HEK293 (cell line): ENCODE data around the gene TFB2M.

Source experiments
- CTCF ChIA-PET: fragments of 350-600 bp; formaldehyde crosslinking; extraction: SDS; loops from one replicate; lab custom pipeline; 2021; ENCODE audit warnings: antibody characterized with exemption; lab: Yijun Ruan, JAX
- POLR2A ChIA-PET: fragments of 300-600 bp; formaldehyde crosslinking; extraction: SDS; loops from one replicate; lab custom pipeline; 2020; ENCODE audit warnings: antibody characterized with exemption, inconsistent platforms; lab: Yijun Ruan, JAX
- H3K27ac ChIP-seq: fragments of 200-500 bp; sonication (Bioruptor generic); 2 replicates; pipeline ENCODE4 v1.5.1; 2014; ENCODE audit warnings: low read depth, low read length, control low read depth, inconsistent platforms; ENCODE audit errors: extremely low read depth
- H3K36me3 ChIP-seq, 2 experiments: fragments of 200-500 bp in 1 of 2; sonication (Bioruptor generic) in 1 of 2; 1 replicate in 1 of 2; 2 replicates in 1 of 2; pipeline ENCODE4 v1.5.1; 2014 to 2017; ENCODE audit warnings: inconsistent platforms in 2 of 2, low read length in 2 of 2; ENCODE audit not compliant: control insufficient read depth in 2 of 2, insufficient read depth in 1 of 2
- H3K4me1 ChIP-seq: fragments of 200-500 bp; sonication (Bioruptor generic); 2 replicates; pipeline ENCODE4 v1.5.1; 2014; ENCODE audit warnings: mild to moderate bottlenecking, low read length, inconsistent platforms; ENCODE audit not compliant: control insufficient read depth, insufficient read depth
- H3K4me3 ChIP-seq: 2 replicates; pipeline ENCODE4 v1.5.1; 2011; ENCODE audit warnings: low read depth, mild to moderate bottlenecking, control low read depth, low read length, moderate library complexity
- H3K9me3 ChIP-seq: fragments of 200-500 bp; sonication (Bioruptor generic); 2 replicates; pipeline ENCODE4 v1.5.1; 2014; ENCODE audit warnings: low read depth, low read length, inconsistent platforms; ENCODE audit not compliant: control insufficient read depth, insufficient read depth
- BCL11B ChIP-seq: fragments of 450-650 bp; formaldehyde crosslinking; IDR thresholded peaks from 2 replicates; pipeline ENCODE4 v1.5.1; 2016; ENCODE audit warnings: low read depth, missing biosample characterization, missing genetic modification characterization
- GLI2 ChIP-seq: fragments of 450-650 bp; formaldehyde crosslinking; IDR thresholded peaks from 2 replicates; pipeline ENCODE4; 2017; ENCODE audit warnings: missing biosample characterization, missing genetic modification characterization, low read depth, borderline replicate concordance
- HOXA7 ChIP-seq: sonication (generic); formaldehyde crosslinking; IDR thresholded peaks from 2 replicates; pipeline ENCODE4 v1.8.1; 2022; ENCODE audit warnings: missing genetic modification reagents, borderline replicate concordance
- RBAK ChIP-seq: fragments of 450-650 bp; formaldehyde crosslinking; IDR thresholded peaks from 2 replicates; pipeline ENCODE4 v1.5.1; 2016; ENCODE audit warnings: missing biosample characterization, missing genetic modification characterization
- TRIM28 ChIP-seq: IDR thresholded peaks from 2 replicates; pipeline ENCODE4 v1.6.1; 2011; ENCODE audit warnings: low read length, control low read depth, borderline replicate concordance
- ZBTB49 ChIP-seq: fragments of 450-650 bp; formaldehyde crosslinking; IDR thresholded peaks from 2 replicates; pipeline ENCODE4 v1.5.1; 2016; ENCODE audit warnings: missing biosample characterization, missing genetic modification characterization, low read depth
- ZFP37 ChIP-seq: fragments of 450-650 bp; formaldehyde crosslinking; IDR thresholded peaks from 2 replicates; pipeline ENCODE4 v1.5.1; 2016; ENCODE audit warnings: missing biosample characterization, missing genetic modification characterization
- ZFP41 ChIP-seq: fragments of 450-650 bp; formaldehyde crosslinking; IDR thresholded peaks from 2 replicates; pipeline ENCODE4 v1.5.1; 2016; ENCODE audit warnings: missing biosample characterization, missing genetic modification characterization, borderline replicate concordance
- ZIC2 ChIP-seq: fragments of 450-650 bp; formaldehyde crosslinking; IDR thresholded peaks from 2 replicates; pipeline ENCODE4 v1.5.1; 2016; ENCODE audit warnings: missing biosample characterization, missing genetic modification characterization
- ZNF132 ChIP-seq: fragments of 450-650 bp; formaldehyde crosslinking; IDR thresholded peaks from 2 replicates; pipeline ENCODE4 v1.5.1; 2017; ENCODE audit warnings: missing biosample characterization, missing genetic modification characterization, borderline replicate concordance
- ZNF175 ChIP-seq: fragments of 450-650 bp; formaldehyde crosslinking; IDR thresholded peaks from 2 replicates; pipeline ENCODE4 v1.5.1; 2016; ENCODE audit warnings: missing biosample characterization, missing genetic modification characterization
- ZNF211 ChIP-seq: fragments of 450-650 bp; formaldehyde crosslinking; IDR thresholded peaks from 2 replicates; pipeline ENCODE4 v1.5.1; 2016; ENCODE audit warnings: low read depth, missing biosample characterization, missing genetic modification characterization
- ZNF214 ChIP-seq: fragments of 450-650 bp; formaldehyde crosslinking; IDR thresholded peaks from 2 replicates; pipeline ENCODE4 v1.5.1; 2017; ENCODE audit warnings: missing biosample characterization, mild to moderate bottlenecking, missing genetic modification characterization, borderline replicate concordance
- ZNF221 ChIP-seq: fragments of 450-650 bp; formaldehyde crosslinking; IDR thresholded peaks from 2 replicates; pipeline ENCODE4 v1.5.1; 2017; ENCODE audit warnings: missing biosample characterization, missing genetic modification characterization, borderline replicate concordance
- ZNF324 ChIP-seq: fragments of 450-650 bp; formaldehyde crosslinking; IDR thresholded peaks from 2 replicates; pipeline ENCODE4 v1.5.1; 2016; ENCODE audit warnings: missing biosample characterization, missing genetic modification characterization
- ZNF37A ChIP-seq: fragments of 450-650 bp; IDR thresholded peaks from 2 replicates; pipeline ENCODE4 v1.5.1; 2018; ENCODE audit warnings: missing biosample characterization, missing genetic modification characterization
- ZNF394 ChIP-seq: fragments of 450-650 bp; formaldehyde crosslinking; IDR thresholded peaks from 2 replicates; pipeline ENCODE4 v1.5.1; 2016; ENCODE audit warnings: missing biosample characterization, missing genetic modification characterization, mild to moderate bottlenecking, moderate library complexity, borderline replicate concordance
- ZNF423 ChIP-seq: fragments of 450-650 bp; formaldehyde crosslinking; IDR thresholded peaks from 2 replicates; pipeline ENCODE4 v1.5.1; 2016; ENCODE audit warnings: missing biosample characterization, missing genetic modification characterization
- ZNF48 ChIP-seq: fragments of 450-650 bp; formaldehyde crosslinking; IDR thresholded peaks from 2 replicates; pipeline ENCODE4 v1.5.1; 2016; ENCODE audit warnings: missing biosample characterization, missing genetic modification characterization
- ZNF514 ChIP-seq: fragments of 450-650 bp; formaldehyde crosslinking; IDR thresholded peaks from 2 replicates; pipeline ENCODE4 v1.5.1; 2016; ENCODE audit warnings: missing biosample characterization, missing genetic modification characterization
- ZNF544 ChIP-seq: fragments of 450-650 bp; formaldehyde crosslinking; IDR thresholded peaks from 2 replicates; pipeline ENCODE4 v1.5.0; 2017; ENCODE audit warnings: missing biosample characterization, missing genetic modification characterization
- ZNF785 ChIP-seq: fragments of 450-650 bp; formaldehyde crosslinking; IDR thresholded peaks from 2 replicates; pipeline ENCODE4 v1.5.1; 2016; ENCODE audit warnings: missing biosample characterization, missing genetic modification characterization
- ZNF791 ChIP-seq: fragments of 450-650 bp; formaldehyde crosslinking; IDR thresholded peaks from 2 replicates; pipeline ENCODE4 v1.5.1; 2016; ENCODE audit warnings: missing biosample characterization, missing genetic modification characterization
- ZSCAN5A ChIP-seq: fragments of 450-650 bp; formaldehyde crosslinking; IDR thresholded peaks from 2 replicates; pipeline ENCODE4 v1.5.1; 2016; ENCODE audit warnings: missing biosample characterization, missing genetic modification characterization
- TF ChIP-seq, protein P1 (sequence below): fragments of 450-650 bp; formaldehyde crosslinking; IDR thresholded peaks from 2 replicates; pipeline ENCODE4 v1.5.1; 2016; ENCODE audit warnings: missing biosample characterization, missing genetic modification characterization
- TF ChIP-seq, protein P2 (sequence below): fragments of 450-650 bp; formaldehyde crosslinking; IDR thresholded peaks from 2 replicates; pipeline ENCODE4 v1.5.1; 2017; ENCODE audit warnings: missing biosample characterization, missing genetic modification characterization

Gene TFB2M

GRCh38 chr1:246602194-246602593 is 36.1 kb upstream of the TFB2M start:
- ChIA-PET CTCF (no interaction called here), POLR2A (no interaction called here)
- no peaks in the 10 kb centered on the region for H3K9me3 ChIP-seq
- no peaks in the 10 kb centered on the region for H3K4me1 ChIP-seq
- no peaks in the 10 kb centered on the region for H3K36me3 ChIP-seq
- no peak overlapping the region for H3K27ac ChIP-seq
- TF ChIP-seq ZNF544 (tag by site-specific recombination), result no peak
- no peak for TF ChIP-seq ZNF211
- TF ChIP-seq HOXA7 (CRISPR knock-in tag), result no peak
- TF ChIP-seq GLI2 (tag by site-specific recombination), result no peak
- H3K4me3 ChIP-seq, result no peak overlapping the region

DNA sequence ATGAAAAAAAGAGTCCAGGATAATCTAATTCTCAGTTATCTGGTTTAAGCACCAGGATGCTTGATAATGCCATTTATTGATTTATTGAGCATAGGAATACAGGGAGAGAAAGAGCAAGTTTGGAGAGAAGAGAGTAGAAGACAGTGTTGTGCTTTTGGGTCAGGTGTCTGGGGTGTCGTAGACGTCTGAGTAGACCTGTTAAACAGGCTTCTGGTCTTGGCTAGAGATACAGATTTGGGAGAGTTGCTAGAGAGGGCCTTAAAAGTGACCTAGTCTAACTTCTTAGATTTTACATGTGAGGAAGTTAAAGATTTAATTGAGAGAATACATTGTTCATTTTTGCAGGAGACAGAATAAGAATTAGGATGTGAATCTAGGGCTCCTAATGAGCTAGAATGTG is 34.5 kb upstream of the TFB2M start:
- H3K36me3 ChIP-seq, result no peaks in the 10 kb centered on the region
- CTCF ChIA-PET, result interaction anchor here (0.6 kb wide), 1 partner anchor 29 kb away, joined by 3 read pairs; no protein-coding TSS in a partner anchor
- POLR2A ChIA-PET, result no interaction called here
- no peak overlapping the region for H3K27ac ChIP-seq
- no peaks in the 10 kb centered on the region for H3K9me3 ChIP-seq
- no peak overlapping the region for H3K4me3 ChIP-seq
- H3K4me1 ChIP-seq, result no peaks in the 10 kb centered on the region
- TF ChIP-seq ZNF48 (no peak), ZFP37 (tag by site-specific recombination) (no peak), TRIM28 (no peak), ZSCAN5A (tag by site-specific recombination) (no peak)
- TF ChIP-seq, all 188 proteins: peak for 0

- no peak overlapping the region for H3K27ac ChIP-seq
- CTCF ChIA-PET, result no interaction called here
- no peaks in the 10 kb centered on the region for H3K9me3 ChIP-seq
- H3K4me1 ChIP-seq, result no peaks in the 10 kb centered on the region
- POLR2A ChIA-PET, result no interaction called here
- TF ChIP-seq RBAK (tag by site-specific recombination) (no peak), ZBTB49 (tag by site-specific recombination) (no peak), ZNF514 (tag by site-specific recombination) (no peak), ZNF785 (tag by site-specific recombination) (no peak), ZNF394 (tag by site-specific recombination) (no peak), ZIC2 (tag by site-specific recombination) (no peak), BCL11B (tag by site-specific recombination) (no peak), ZNF175 (tag by site-specific recombination) (no peak), ZNF423 (tag by site-specific recombination) (no peak), ZFP41 (tag by site-specific recombination) (no peak), ZNF37A (tag by site-specific recombination) (no peak), ZNF214 (no peak), ZNF791 (tag by site-specific recombination) (no peak), ZNF132 (tag by site-specific recombination) (no peak), ZNF221 (tag by site-specific recombination) (no peak), ZNF324 (tag by site-specific recombination) (no peak)
- TF ChIP-seq, protein P1, sequence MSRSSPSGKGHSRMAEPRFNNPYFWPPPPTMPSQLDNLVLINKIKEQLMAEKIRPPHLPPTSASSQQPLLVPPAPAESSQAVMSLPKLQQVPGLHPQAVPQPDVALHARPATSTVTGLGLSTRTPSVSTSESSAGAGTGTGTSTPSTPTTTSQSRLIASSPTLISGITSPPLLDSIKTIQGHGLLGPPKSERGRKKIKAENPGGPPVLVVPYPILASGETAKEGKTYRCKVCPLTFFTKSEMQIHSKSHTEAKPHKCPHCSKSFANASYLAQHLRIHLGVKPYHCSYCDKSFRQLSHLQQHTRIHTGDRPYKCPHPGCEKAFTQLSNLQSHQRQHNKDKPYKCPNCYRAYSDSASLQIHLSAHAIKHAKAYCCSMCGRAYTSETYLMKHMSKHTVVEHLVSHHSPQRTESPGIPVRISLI (tag by site-specific recombination), result no peak
- TF ChIP-seq, protein P2, sequence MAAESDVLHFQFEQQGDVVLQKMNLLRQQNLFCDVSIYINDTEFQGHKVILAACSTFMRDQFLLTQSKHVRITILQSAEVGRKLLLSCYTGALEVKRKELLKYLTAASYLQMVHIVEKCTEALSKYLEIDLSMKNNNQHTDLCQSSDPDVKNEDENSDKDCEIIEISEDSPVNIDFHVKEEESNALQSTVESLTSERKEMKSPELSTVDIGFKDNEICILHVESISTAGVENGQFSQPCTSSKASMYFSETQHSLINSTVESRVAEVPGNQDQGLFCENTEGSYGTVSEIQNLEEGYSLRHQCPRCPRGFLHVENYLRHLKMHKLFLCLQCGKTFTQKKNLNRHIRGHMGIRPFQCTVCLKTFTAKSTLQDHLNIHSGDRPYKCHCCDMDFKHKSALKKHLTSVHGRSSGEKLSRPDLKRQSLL (tag by site-specific recombination), result no peak
- no peaks in the 10 kb centered on the region for H3K36me3 ChIP-seq
- H3K4me3 ChIP-seq, result no peak overlapping the region
Measured at GRCh38 chr1:246599315-246599714, 33.3 kb upstream of the TFB2M start.
